CD4-positive, alpha-beta T cell treated with Interferon gamma for 1 hour (primary cell): ENCODE results near the gene POLE.
A peak's percentile ranks its signal among the peaks of the same experiment; 100 is the strongest.
"Not testable (repeated sequence)": the region's sequence is repeated elsewhere in the genome, so short reads cannot be mapped to it uniquely, and the experiment has no call there.

Experiments used
- DNase-seq: peaks from one replicate; pipeline ENCODE4 v3.0.0-alpha.2; 2020

POLE gene

GRCh38 chr12:132718644-132719043 is 31.5 kb upstream of the POLE start:
- DNase-seq, result no peak

DNA sequence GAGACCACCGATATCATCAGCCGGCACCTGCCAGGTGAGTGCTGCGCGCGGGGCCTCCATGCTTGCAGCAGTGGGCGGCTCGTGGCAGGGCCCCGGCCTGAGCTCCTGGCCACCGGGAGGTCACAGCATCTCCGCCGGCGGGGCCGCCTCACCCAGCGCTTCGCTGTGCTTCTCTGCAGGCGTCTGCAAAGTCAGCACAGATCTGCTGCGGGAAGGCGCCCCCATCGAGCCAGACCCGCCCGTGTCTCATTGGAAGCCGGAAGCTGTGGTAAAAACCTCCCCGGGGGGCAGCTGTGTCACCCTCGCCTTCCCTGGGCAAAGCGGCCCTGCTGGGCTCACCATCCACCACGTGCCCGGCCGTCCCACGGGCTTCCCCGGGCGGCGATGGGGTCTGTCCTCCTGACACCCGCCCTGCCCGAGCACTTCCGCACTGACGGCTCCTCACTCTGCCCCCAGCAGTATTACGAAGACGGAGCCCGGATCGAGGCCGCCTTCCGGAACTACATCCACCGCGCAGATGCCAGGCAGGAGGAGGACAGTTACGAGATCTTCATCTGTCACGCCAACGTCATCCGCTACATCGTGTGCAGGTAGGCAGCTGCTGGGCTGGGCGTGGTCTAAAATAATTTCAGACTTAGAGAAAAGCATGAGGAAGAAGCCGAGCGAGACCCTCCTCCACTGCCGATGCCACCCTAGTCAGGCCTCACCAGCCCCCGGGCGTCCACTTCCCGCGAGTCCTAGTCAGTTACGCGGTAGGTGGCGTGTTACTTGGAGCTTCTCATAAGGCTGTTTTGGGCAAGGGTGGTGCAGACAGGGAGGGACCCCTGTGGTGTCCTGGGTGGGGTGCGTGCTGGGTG is 30.6 kb upstream of the POLE start:
- no peak for DNase-seq

GRCh38 chr12:132717011-132717410 is 29.9 kb upstream of the POLE start:
- DNase-seq, result no peak

DNA sequence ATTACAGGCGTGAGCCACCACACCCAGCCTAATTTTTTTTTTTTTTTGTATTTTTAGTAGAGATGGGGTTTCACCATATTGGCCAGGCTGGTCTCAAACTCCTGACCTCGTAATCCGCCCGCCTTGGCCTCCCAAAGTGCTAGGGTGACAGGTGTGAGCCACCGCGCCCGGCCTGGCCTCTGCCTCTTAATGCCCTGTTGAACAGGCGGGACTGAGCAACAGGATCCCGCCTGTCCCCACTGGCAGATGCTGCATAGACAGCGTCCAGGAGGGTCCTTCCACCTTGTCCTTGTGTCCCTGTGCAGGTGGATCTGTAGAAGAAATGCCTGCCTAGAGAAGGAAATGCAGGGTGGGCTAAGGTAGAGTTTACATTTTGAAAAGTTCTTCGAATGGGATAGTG is 29.2 kb upstream of the POLE start:
- DNase-seq, result no peak

DNA sequence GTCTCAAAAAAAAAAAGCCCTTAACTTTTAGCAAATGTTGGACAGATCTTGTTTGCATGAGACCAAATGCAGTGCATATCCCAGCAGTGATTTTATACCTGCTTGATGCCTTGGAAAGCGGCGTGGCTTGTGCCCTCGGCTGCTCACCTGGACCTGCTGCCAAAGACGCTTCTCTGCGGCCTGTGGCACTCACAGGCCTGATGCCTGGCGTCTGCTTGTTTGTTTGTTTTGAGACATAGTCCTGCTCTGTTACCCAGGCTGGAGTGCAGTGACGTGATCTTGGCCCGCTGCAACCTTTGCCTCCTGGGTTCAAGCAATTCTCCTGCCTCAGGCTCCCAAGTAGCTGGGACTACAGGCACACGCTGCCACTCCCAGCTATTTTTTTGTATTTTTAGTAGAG is 28.7 kb upstream of the POLE start:
- DNase-seq, result no peak

GRCh38 chr12:132713123-132713522 is 26.0 kb upstream of the POLE start:
- no peak for DNase-seq

GRCh38 chr12:132711080-132711843 is 24.1 kb upstream of the POLE start:
- no peak for DNase-seq

GRCh38 chr12:132710405-132711079 is 23.4 kb upstream of the POLE start, which contains the start of gene PGAM5:
TSS of gene PGAM5 (plus strand) at chr12:132710842. CDS start at chr12:132710877, 35 bp downstream.
- DNase-seq, result peak; percentile 95

- DNase-seq, result no peak
Measured at GRCh38 chr12:132710043-132710404, 22.9 kb upstream of the POLE start.

DNA sequence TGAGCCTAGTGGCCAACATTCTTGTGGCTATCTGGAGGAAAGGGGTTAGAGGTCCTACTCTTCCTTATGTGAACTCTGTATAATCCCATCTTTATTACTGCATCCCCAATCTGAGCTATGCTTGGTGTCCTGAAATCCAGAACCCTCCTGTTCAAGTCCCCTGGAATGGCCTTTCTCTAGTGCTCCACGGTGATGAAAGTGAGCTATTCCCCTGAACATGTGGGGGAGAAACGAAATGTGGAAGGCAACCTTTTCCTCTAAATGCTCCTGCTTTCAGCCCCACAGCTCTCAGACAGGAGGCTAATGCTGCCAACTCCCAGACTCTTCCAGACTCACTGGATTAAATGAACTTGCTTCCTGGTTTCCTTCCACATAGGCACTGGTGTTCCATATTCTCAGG is 21.0 kb upstream of the POLE start:
- no peak for DNase-seq

GRCh38 chr12:132707241-132707640 is 20.1 kb upstream of the POLE start:
- DNase-seq, result no peak

DNA sequence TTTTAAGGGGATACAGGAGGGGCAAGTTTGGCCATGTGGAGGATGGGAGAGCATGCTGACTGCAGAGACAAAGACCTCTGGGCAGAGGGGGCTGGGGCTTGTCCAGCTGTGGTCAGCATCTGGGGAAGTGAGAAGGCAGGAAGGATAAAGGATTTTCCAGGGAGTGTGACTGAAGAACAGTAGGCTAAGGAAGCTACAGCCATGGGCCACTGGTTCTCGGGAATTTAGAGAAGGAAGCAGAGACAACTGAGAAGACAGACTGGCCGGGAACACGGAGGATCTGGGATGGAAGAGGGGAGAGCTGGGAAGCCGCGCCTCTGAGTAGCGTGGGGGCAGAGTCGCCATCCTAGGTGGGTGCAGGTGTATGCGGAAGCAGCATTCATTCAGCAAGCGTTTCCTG is 16.5 kb upstream of the POLE start:
- DNase-seq, result no peak

DNA sequence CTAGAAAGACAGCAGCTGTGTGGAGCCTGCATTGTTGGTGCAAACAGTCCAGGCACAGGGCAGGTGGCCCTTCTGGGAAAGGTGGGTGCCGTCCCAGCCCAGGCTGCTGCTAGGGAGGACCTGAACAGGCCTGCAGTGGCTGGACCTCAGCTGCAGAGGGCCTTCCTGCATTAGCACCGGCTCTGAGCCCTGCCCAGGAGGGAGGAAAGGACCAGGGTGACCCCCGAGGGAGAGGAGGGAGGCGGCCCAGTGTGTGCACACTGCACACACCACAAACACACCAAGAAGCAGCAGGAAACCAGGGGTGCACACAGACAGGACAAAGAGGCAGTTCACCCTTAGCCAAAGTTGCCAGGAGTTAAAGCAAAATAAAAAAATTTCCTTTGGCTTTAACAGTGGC is 15.5 kb upstream of the POLE start:
- no peak for DNase-seq

DNA sequence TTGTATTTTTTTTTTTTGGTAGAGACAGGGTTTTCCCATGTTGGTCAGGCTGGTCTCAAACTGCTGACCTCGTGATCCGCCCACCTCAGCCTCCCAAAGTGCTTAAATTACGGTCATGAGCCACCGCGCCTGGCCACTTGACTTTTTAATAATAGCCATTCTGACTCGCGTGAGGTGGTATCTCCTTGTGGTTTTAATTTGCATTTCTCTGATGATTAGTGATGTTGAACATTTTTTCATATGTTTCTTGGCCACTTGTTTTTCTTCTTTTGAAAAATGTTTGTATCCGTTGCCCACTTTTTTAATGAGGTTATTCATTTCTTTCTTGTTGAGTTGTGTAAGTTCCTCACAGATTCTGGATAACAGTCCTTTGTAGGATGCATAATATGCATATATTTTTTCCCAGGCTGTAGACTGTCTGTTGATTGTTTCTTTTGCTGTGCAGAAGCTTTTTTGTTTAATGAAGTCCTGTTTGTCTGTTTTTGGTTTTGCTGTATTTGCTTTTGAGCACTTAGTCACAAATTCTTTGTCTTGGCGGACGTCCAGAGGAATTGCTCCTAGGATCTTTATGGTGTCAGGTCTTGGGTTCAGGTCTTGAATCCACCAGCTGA is 13.2 kb upstream of the POLE start:
- no peak for DNase-seq

DNA sequence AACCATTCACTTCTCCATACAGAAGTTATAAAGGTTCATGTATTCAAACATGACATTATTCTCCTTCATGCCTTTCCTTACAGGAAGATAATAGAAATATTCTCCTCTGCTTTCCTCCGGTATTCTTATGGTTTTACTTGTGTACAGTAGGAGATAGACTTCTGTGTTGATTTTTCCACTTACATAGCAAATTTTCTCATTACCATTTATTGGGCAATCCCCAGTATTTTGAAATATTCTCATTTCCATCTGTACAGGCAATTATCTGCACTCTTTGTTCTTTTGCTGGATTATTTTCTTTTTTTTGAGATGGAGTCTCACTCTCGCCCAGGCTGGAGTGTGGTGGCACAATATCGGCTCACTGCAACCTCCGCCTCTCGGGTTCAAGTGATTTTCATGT is 11.2 kb upstream of the POLE start:
- DNase-seq, result no peak

DNA sequence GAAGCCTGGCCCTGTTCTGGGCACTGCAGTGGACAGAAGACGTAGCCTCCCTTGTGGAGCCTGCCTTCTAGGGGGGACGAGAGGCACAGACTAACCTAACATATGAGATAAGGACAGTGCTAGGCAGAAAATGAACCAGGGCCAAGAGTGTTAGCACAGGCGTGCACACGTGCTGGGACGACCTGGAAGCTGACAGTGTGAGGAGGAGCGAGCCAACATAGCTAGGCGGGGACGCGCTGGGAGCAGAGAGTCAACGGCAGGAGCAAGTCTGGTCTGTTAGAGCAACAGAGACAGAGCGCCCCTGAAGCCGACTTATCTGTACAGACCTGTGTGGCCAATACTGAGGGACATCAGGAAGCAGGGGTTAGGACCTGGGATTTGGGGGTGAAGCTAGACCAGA is 8.3 kb upstream of the POLE start:
- no peak for DNase-seq

DNA sequence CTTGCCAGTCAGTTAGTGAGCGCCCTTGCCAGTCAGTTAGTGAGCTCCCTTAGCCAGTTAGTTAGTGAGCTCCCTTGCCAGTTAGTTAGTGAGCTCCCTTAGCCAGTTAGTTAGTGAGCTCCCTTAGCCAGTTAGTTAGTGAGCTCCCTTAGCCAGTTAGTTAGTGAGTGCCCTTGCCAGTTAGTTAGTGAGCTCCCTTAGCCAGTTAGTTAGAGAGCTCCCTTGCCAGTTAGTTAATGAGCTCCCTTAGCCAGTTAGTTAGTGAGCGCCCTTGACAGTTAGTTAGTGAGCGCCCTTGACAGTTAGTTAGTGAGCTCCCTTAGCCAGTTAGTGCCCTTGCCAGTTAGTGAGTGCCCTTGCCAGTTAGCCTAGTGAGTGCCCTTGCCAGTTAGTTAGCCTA is 7.7 kb upstream of the POLE start:
- DNase-seq, result not testable (repeated sequence)

GRCh38 chr12:132692030-132692429 is 4.9 kb upstream of the POLE start:
- not testable (repeated sequence) for DNase-seq

DNA sequence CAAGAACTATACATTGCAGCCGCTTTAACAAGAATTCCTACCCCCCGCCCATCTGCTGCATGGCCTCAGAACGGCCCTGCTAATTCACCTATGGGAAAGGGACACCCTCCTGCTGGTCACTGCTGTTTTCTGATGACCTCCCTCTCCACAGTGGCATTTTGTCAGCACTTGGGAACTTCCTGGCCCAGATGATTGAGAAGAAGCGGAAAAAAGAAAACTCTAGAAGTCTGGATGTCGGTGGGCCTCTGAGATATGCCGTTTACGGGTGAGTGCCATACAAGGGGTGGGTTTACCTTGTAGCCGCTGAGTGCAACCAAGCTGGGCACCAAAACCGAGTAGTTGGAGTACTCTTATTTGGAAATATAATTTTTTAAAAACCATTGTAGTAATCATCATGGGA is 3.0 kb upstream of the POLE start:
- DNase-seq, result no peak

DNA sequence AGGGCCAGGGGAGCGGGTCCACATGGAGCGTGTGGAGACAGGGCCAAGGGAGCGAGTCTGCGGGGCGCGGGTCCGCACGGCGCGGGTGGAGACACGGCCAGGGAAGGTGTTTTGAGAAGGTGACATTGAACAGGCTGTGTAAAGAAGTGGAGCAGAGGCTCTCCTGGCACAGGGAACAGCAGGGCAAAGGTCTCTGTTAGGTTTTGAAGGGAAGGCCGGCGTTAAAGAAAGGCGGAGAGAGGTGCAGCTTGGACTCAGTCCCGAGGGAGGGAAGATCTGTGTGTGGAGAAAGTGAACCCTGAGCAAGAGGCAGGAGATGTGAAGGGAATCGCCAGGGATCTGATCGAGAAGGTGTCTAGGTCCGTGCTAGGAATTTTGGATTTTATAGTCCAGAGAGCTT is 2.1 kb upstream of the POLE start:
- no peak for DNase-seq

- DNase-seq, result no peak
Measured at GRCh38 chr12:132686825-132687210, 324 bp downstream of the POLE start.

DNA sequence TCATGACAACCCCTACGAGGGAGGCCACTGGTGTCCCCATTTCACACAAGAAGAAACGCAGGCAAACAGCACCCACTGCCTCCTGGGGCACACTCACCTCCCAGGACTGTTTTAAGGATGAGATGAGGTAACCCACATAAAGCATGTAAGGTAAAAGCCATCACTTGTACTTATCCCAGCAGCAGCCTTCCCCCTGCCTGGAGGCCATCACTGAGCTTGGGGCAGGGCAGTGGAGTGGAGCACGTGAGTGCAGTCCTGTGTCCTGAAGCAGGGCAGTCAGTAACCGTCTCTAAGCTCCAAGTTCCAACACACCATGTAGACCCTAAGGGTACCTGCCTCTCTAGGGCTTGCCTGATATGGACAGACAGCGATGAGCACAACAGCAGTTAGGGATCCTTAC is 1.7 kb downstream of the POLE start:
- DNase-seq, result no peak

- no peak for DNase-seq
Measured at GRCh38 chr12:132677492-132677891, 9.7 kb downstream of the POLE start.
